ENCODE data around the gene ZBTB44. TPM values are rescaled to one million over a fixed set of nuclear protein-coding genes. Genes with fewer than 3 reads are reported as not detected.

The ZBTB44 gene
- total RNA-seq, 2 donors from 2014 or later: 26.1 to 35.5 TPM

DNA sequence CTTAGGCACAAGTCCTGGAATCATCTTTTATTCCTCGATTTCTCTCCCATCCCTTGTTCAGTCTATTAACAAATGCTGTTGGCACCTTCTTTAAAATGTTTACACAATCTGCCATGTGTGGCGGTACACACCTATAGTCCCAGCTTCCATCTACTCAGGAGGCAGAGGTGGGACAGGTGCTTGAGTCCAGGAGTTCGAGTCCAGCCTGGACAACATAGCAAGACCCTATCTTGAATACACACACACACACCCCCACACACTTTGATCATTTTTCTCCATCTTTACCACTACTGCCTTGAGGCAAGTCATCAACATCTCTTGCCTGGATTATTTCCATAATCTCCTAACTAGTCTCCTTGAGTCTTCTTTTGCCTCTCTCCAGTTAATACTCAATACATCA, 13.7 kb upstream of the ZBTB44 start:
- no peak overlapping the region for H3K27ac ChIP-seq
- H3K27me3 ChIP-seq: no peaks in the 10 kb centered on the region
- H3K4me1 ChIP-seq: no peaks in the 10 kb centered on the region
- H3K9me3 ChIP-seq: no peaks in the 10 kb centered on the region
- TF ChIP-seq, protein P1, sequence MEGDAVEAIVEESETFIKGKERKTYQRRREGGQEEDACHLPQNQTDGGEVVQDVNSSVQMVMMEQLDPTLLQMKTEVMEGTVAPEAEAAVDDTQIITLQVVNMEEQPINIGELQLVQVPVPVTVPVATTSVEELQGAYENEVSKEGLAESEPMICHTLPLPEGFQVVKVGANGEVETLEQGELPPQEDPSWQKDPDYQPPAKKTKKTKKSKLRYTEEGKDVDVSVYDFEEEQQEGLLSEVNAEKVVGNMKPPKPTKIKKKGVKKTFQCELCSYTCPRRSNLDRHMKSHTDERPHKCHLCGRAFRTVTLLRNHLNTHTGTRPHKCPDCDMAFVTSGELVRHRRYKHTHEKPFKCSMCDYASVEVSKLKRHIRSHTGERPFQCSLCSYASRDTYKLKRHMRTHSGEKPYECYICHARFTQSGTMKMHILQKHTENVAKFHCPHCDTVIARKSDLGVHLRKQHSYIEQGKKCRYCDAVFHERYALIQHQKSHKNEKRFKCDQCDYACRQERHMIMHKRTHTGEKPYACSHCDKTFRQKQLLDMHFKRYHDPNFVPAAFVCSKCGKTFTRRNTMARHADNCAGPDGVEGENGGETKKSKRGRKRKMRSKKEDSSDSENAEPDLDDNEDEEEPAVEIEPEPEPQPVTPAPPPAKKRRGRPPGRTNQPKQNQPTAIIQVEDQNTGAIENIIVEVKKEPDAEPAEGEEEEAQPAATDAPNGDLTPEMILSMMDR (IDR thresholded peaks at IDR 0.05): no peak
- no peak overlapping the region for H3K9ac ChIP-seq (ENCODE audit: low read depth in 2 of 2, low read length in 2 of 2)
- no peak overlapping the region for H3K4me3 ChIP-seq
- H3K36me3 ChIP-seq: no peaks in the 10 kb centered on the region
- intact Hi-C loops (cut with DNase I): no loop called here
- no peak for DNase-seq

DNA sequence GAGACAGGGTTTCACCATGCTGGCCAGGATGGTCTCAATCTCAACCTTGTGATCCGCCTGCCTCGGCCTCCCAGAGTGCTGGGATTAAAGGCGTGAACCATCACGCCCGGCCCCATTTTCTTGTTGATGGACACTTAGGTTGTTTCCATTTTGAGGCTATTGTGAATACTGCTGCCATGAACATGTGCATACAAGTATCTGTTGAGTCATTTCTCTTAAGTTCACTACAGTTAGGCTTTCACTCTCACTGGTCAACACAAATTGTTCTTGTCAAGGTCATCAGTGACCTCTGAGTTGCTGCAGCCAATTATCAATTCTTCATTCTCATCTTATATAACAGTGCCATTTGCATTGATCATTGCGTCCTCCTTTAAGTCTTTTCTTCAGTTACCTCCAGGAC, 13.0 kb upstream of the ZBTB44 start:
- Histone ChIP-seq H3K36me3 (no peaks in the 10 kb centered on the region), H3K9me3 (no peaks in the 10 kb centered on the region), H3K4me1 (no peaks in the 10 kb centered on the region), H3K27ac (no peak overlapping the region), H3K4me3 (no peak overlapping the region), H3K27me3 (no peaks in the 10 kb centered on the region), H3K9ac (ENCODE audit: low read depth in 2 of 2, low read length in 2 of 2) (no peak overlapping the region)
- TF ChIP-seq, protein P1 (IDR thresholded peaks at IDR 0.05): no peak
- DNase-seq: no peak
- intact Hi-C loops (cut with DNase I): no loop called here

DNA sequence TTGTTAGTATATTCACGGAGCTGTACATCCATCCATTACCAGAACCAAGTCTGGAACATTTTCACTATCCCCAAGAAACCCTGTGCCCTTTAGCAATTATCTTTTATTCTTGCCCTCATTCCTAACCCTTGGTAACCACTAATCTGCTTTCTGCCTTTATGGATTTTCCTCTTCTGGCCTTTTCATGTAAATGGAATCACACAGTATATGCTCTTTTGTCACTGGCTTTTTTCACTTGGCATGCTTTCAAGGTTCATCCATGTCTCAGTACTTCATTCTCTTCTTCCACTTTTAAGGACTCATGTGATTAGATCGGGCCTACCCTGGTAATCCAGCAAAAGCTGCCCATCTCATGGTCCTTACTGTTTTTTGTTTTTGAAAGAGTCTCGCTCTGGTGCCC, 11.0 kb upstream of the ZBTB44 start:
- H3K4me1 ChIP-seq: no peaks in the 10 kb centered on the region
- no peak overlapping the region for H3K4me3 ChIP-seq
- H3K27me3 ChIP-seq: no peaks in the 10 kb centered on the region
- TF ChIP-seq, protein P1 (IDR thresholded peaks at IDR 0.05): no peak
- no peak overlapping the region for H3K27ac ChIP-seq
- no peaks in the 10 kb centered on the region for H3K9me3 ChIP-seq
- H3K36me3 ChIP-seq: no peaks in the 10 kb centered on the region
- no peak for DNase-seq
- intact Hi-C loops (cut with DNase I): no loop called here
- no peak overlapping the region for H3K9ac ChIP-seq (ENCODE audit: low read depth in 2 of 2, low read length in 2 of 2)

DNA sequence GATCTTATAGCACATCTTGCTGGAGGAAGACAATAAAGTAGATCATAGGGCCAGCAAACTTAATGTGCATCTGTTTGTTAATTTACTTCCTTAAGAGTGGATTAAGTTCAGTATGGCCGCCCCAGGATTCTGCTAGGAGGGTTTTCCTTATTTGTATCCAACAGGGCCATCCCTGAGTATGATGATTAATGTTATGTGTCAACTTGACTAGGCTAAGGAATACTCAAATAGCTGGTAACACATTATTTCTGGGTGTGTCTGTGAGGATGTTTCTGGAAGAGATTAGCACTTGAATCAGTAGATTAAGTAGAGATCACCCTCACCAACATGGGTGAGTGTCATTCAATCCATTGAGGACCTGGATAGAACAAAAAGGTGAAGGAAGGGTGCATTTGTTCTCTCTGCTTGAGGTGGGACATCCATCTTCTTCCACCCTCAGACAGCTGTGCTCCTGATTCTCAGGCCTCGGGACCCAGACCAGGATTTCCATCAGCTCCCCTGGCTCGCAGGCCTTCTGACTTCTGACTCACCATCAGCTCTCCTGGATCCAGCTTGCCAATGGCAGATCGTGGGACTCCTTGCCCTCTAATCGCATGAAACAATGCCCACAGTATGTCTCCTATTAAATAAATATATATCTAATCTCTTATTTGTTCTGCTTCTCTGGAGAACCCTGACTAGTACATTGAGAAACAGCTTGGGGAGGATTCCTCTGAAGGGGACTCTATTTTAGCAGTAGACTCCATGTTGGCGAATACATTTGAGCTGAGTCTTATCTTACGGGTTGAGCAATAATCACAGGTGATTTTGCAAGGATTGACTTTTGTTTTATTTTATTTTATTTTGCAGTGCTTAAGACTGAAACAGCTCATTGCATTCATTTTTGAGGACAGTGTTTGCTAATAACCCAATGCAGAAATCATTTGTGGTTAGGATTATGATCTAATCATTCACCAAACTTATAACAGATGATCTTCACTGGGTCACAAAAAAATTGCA, 9.0 kb upstream of the ZBTB44 start:
- no peak overlapping the region for H3K27ac ChIP-seq
- no peak overlapping the region for H3K4me3 ChIP-seq
- H3K4me1 ChIP-seq: no peaks in the 10 kb centered on the region
- TF ChIP-seq, protein P1 (IDR thresholded peaks at IDR 0.05): no peak
- DNase-seq: no peak
- intact Hi-C loops (cut with DNase I): no loop called here
- no peaks in the 10 kb centered on the region for H3K36me3 ChIP-seq
- no peaks in the 10 kb centered on the region for H3K9me3 ChIP-seq
- no peak overlapping the region for H3K9ac ChIP-seq (ENCODE audit: low read depth in 2 of 2, low read length in 2 of 2)
- H3K27me3 ChIP-seq: no peaks in the 10 kb centered on the region

DNA sequence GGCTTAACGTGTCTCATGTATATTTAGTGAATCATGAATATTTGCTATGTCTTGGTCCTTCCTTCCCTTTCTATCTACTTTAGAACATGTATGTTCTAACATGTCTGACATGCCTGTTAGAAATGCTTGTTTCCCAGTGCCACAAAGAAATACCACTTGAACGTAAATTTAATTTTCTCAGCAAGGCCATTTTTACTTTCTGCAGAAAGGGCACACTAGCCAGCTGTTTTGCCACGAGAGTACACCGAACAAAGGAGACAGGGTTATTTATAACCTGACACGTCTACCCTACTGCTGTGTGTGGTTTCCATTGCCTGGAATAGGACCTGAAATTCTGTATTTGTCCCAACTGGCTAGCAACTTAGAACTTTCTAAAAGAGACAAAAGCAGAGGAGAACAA, 7.4 kb upstream of the ZBTB44 start:
- H3K4me1 ChIP-seq: no peaks in the 10 kb centered on the region
- intact Hi-C loops (cut with DNase I): no loop called here
- H3K36me3 ChIP-seq: no peaks in the 10 kb centered on the region
- no peak overlapping the region for H3K27ac ChIP-seq
- TF ChIP-seq, protein P1 (IDR thresholded peaks at IDR 0.05): no peak
- H3K9ac ChIP-seq (ENCODE audit: low read depth in 2 of 2, low read length in 2 of 2): no peak overlapping the region
- no peaks in the 10 kb centered on the region for H3K27me3 ChIP-seq
- no peaks in the 10 kb centered on the region for H3K9me3 ChIP-seq
- no peak for DNase-seq
- H3K4me3 ChIP-seq: no peak overlapping the region

Measured in colonic mucosa (tissue), 4 donors.